ENCODE measurements around the gene CAMK2G.

Gene CAMK2G

DNA sequence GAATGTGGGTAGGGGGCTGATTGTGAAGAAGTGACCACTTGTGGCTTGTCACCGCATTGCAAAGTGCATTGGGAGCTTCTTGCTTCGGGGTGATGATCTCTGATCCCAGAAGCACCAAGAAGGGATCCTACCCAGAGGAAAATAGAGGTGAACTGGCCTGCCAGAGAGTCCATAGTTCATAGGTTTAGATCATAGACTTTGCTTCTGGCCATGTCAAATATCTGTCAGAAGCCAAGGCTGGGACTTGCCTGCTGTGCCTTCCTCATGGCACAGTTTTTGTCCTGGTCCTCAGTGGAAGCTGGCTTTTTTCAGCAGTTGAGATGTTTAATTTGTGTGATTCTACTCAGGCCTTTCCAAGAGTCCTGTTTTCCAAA, 87.9 kb downstream of the CAMK2G start:
- no peak for DNase-seq

DNA sequence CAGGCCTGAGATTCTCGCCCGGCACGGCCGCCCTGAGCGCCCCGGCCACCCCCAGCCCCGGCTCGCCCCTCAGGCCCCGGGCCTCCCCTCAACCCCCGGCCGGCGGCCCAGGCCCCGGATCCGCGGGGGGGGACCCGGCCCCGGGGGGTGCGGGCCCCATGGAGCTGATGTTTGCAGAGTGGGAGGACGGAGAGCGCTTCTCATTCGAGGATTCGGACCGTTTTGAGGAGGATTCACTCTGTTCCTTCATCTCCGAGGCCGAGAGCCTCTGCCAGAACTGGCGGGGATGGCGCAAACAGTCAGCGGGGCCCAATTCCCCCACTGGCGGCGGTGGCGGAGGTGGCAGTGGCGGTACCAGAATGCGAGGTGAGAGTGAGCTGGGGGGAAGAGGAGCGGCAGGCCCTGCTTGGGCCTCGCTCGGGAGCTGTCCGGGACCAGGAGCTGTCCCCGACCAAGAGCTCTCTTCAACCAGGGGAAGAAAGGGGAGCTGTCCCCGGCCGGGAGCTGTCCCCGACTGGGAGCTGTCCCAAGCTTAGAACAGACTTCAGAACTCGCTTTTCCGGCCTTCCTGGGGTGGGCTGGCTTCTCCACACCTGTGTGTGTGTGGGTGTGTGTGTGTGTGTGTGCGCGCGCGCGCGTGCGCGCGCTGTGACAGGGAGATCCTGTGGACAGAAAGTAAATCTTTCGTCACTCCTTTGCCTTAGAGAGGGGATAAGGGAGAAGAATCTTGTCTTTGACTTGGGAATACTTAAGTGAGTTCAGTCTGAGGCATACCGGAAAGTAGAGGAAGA, 88.4 kb downstream of the CAMK2G start:
- peak; percentile 53 for DNase-seq

DNA sequence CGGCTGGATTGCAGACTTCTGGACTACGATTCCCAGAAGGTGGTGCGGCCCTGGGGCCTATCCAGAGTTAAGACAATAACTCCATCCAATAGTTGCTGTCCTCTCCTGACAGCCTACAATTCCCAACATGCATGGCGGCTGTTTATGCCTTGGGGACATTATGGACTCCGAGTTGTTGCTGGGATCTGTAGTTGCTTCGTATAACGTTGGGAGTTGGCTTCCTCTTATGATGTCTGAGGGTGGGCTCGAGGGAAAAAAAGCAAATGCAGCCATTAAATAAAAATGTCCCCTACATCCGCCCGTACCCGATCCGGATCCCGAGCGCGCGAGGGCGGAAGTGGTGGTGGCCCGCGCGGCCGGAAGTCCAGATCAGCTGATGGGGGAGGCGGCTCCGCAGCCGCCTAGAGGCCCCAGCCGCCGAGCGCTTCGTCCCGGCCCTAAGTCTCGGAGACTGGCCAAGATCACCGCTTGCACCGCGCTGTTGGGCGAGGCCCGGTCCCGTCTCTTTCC, 89.1 kb downstream of the CAMK2G start, which contains the start of gene ZSWIM8:
Gene ZSWIM8, plus strand, starts transcription at position 396 of the 510 bp plus-strand sequence. CDS start 273 bp downstream, outside the sequence.
- peak; percentile 88 for DNase-seq

DNA sequence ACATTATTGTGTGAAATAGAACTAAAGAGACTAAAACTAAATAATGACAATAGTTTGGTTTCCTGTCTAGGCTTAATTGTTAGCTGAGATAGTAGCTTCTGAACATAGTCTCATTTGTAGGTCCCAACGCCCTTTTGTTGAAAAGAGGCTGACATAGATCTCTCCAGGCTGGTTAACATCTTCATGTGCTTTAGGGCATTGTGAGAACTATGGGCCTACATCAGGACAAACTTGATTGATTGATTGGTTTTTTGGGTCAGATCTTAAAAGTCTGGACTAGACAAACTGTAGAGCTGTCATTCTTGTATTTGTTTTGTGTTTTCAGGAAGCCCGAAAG, 91.6 kb downstream of the CAMK2G start:
- DNase-seq: no peak

DNA sequence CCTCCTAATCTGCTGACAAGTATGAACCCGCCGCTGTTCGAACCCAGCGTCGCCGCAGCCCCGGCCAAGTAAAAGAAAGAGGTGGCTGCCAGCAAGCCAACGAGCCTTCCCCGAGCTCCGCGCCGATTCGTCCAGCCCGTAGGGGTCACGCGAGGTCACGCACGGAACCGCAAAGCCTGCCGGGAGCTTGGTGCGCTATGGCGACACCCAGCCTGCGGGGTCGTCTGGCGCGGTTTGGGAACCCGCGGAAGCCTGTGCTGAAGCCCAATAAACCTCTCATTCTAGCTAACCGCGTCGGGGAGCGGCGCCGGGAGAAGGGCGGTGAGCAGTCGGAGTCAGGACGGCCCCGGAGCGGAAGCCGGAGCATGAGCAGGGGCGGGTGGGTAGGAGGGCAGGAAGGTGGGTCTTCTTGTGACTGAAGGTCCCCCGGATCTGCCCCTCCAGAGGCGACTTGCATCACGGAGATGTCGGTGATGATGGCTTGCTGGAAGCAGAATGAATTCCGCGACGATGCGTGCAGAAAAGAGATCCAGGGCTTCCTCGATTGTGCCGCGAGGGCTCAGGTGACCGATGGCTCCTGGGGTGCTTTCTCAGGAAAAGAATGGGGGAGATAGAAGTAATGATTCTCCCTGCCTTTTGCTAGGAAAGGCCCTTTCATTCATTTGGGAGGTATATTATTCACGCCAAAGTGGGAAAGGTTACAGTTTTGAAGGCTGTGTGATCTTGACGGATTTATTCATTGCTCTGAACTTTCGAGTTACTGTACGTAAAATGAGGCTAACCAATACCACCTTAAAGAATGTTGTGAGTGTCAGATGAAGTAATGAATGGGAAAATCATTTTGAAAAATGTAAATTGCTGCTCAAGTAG, 92.2 kb downstream of the CAMK2G start, which contains the start of gene CHCHD1:
Gene CHCHD1, plus strand, starts transcription at position 170 of the 870 bp plus-strand sequence. Its CDS starts 28 bp downstream, at position 198.
- DNase-seq: peak; percentile 96

GRCh38 chr10:73781548-73781878, 92.8 kb downstream of the CAMK2G start:
- no peak for DNase-seq

GRCh38 chr10:73780966-73781365, 93.4 kb downstream of the CAMK2G start:
- DNase-seq: no peak

GRCh38 chr10:73780301-73780700, 94.1 kb downstream of the CAMK2G start:
- DNase-seq: no peak

DNA sequence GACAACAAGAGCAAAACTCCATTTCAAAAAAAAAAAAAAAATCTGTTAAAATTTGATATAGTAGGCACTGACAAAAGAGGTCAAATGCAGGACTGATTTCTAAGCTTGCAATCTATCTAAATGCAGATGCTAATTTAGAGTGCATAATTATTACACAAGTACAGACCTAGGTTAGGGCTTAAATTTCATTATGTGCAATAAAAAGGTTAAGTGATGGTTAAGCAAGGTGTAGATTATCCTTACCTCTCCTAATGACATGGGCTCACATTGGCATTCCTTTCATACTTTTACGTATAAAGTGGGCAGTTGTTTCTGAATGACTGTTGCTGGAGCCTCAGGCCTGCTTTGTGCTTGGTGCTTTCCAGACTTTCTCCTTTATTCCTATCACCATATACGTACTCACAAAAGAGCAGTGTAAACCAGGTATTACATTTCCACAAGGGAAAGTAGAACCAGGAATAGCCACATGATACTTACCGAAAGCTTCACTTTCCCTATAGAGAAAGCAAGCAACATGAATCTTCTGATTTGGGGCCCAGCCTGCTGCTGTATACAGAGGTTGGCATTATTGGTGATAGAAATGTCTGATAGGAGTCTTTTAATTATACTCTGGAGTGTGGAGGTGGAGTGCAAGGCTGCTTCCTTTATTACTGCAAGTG, 94.7 kb downstream of the CAMK2G start:
- DNase-seq: no peak

- no peak for DNase-seq
Measured at GRCh38 chr10:73779018-73779417, 95.3 kb downstream of the CAMK2G start.

GRCh38 chr10:73774637-73775036, 99.7 kb downstream of the CAMK2G start:
- no peak for DNase-seq

DNA sequence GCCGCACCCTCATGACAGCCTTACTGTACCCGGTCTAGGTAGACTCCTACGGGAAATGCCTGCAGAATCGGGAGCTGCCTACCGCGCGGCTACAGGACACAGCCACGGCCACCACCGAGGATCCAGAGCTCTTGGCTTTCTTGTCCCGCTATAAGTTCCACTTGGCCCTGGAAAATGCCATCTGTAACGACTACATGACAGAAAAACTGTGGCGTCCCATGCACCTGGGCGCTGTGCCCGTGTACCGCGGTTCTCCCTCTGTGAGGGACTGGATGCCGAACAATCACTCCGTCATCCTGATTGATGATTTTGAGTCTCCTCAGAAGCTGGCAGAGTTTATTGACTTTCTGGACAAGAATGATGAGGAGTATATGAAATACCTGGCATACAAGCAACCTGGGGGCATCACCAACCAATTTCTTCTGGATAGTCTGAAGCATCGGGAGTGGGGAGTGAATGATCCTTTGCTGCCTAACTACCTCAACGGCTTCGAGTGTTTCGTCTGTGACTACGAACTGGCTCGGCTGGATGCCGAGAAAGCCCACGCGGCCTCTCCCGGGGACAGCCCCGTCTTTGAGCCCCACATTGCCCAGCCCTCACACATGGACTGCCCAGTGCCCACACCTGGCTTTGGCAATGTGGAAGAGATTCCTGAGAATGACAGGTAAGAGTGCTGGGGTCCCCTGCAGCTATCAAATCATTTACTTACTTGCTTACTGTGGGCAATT, 101.0 kb downstream of the CAMK2G start:
- peak; percentile 51 for DNase-seq

- peak; percentile 87 for DNase-seq
Measured at GRCh38 chr10:73772281-73773151, 101.8 kb downstream of the CAMK2G start.

DNA sequence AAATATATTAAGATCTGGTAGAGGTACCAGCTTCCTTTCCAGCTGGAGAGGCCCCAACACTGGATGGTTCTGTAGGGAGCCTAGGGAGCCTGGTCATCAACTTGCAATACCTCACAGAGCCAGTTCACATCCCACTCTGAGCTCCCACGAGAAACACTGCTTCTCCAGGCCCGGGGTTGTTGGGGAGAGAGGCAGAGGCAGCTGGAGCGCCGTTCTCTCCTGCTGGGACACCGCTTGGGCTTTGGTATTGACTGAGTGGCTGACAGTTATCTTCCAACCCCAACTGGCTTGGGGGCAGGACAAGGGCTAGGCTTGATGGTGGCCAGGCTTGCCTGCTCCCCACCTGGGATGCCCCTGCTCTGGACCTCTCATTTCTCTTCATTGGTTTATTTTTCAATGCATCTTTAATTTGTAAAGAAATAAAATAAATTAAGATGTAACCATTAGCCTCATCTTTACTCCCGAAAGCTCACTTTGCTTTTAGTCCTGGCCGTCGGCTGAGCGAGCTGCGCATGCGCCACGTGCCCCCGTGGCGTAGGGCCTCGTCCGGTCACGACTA, 102.6 kb downstream of the CAMK2G start:
- peak; percentile 87 for DNase-seq

DNA sequence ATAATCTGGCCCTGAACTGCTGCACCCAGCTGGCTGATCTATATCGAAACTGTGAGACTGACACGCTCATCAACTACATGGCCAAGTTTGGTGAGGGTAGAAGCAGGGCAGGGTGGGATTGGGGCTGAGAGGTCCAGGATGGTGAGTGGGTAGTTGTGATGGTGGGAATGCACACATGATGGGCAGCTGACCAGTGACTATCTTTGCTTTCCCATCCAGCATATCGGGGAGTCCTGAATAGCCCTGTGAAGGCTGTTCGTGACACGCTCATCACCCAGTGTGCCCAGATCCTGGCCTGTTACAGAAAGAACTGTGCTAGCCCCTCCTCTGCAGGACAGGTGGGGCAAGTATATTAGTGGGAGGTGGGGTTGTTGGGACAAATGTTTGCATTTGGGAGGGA, 105.0 kb downstream of the CAMK2G start:
- DNase-seq: no peak

DNA sequence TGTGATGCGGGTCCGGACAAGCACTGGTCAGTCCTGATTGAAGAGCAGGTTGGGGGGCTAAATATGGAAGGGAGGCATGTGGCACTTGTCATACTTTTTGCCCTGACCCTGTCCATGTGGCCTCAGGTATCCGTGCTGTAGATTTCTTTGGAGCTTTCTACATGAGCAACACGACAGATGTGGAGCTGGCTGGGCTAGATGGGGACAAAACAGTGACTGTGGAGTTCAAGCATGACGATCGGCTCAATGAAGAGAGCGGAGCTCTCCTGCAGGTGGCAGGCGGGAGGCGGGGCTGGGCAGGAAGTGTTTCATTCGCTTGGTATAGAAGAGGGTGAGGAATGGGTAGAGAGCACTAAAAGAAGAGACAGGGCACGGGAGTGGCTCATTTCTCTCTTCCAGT, 105.5 kb downstream of the CAMK2G start:
- DNase-seq: peak; percentile 65

DNA sequence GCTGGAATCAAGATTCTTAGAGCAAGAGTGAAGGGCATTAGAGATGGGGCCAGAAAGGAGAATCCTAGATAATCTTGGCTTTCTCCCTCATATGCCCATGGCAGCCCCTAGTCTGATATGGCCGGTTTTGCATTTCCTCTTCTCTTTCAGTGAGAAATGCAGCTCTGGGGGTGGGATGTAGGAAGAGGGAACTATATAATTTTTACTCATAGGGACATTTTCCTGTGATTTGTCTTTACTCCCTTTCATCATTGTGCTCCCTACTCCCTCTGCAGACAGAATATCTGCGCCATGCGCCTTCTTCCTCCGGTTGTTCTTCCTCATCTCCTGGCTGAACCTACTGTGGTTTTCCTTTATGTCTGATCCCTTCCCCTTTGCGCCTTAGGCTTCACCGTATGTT, 109.3 kb downstream of the CAMK2G start:
- no peak for DNase-seq

DNA sequence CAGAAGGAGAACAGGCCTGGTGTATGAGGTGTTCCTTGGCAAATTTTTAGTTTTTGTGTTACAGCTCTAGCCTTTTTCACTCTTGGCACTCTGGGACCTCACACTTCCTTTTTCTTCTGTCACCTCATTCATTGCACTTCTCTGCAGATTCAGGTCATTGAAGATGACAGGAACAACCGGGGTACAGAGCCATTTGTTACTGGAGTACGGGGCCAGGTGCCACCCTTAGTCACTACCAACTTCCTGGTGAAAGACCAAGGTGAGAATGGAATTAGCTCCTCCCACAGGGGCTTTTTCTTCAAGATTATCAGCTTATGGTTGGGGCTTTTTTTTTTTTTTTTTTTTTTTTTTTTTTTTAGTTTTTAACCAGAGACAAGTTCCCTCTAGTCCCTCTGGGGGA, 111.0 kb downstream of the CAMK2G start:
- DNase-seq: no peak

DNA sequence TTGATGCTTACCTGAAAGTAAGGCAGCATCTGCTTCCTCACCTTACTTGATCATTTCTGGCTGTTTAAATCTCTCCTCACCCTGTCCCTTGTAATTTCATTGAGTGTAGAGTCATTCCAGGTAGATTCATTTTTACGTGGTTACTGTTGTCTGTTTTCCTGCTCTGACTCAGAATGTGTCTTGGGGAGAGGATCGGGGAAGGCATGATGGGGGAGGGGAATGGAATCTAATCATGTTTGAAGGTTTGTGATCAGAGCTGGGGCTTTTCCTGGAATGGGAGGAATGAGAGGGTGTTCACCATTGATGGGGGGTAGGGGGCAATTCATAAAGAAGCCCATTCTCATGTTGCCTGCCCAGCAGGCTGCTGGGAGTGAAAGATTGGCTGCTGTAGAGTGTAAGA, 111.4 kb downstream of the CAMK2G start:
- peak; percentile 39 for DNase-seq

Data from stimulated activated CD4-positive, alpha-beta T cell treated with anti-CD3 and anti-CD28 coated beads, Interleukin-15, amount 100 ng/mL, for 24 hours (primary cell).